Panc1 (cell line): ENCODE results near the gene CKAP5. TPM values are rescaled to one million over a fixed set of nuclear protein-coding genes. Genes with fewer than 3 reads are reported as not detected.

ENCODE experiments used
- ATAC-seq: fragments of 200-7000 bp; cut with Tn5 transposase; 2 replicates; pipeline ENCODE4 v1.9.1; 2020; ENCODE audit warnings: mild to moderate bottlenecking, moderate library complexity
- BruUV-seq: library from RNA; stranded (reverse); fragments of 400-500 nt; replicated peaks from 2 replicates; lab custom pipeline; 2021; lab: Mats Ljungman, UMichigan
- CTCF ChIA-PET: fragments of 300-600 bp; sonication (Branson Sonifier 250); formaldehyde crosslinking; loops from one replicate; lab custom pipeline; 2022; ENCODE audit warnings: antibody characterized with exemption; lab: Charles Lee
- POLR2A ChIA-PET: fragments of 300-600 bp; sonication (Branson Sonifier 250); formaldehyde crosslinking; loops from one replicate; lab custom pipeline; 2022; ENCODE audit warnings: antibody characterized with exemption; lab: Charles Lee
- DNase-seq: peaks from one replicate; pipeline ENCODE4 v3.0.0-alpha.2; 2010; ENCODE audit warnings: low read depth, low spot score
- H3K27ac ChIP-seq: 2 replicates; pipeline ENCODE4 v1.5.1; 2011; ENCODE audit warnings: mild to moderate bottlenecking, low read length, inconsistent platforms
- H3K27me3 ChIP-seq: fragments of 200-500 bp; sonication (Bioruptor generic); 2 replicates; pipeline ENCODE4 v1.6.0; 2014; ENCODE audit warnings: low read length, inconsistent platforms; ENCODE audit not compliant: control insufficient read depth, insufficient read depth
- H3K36me3 ChIP-seq: fragments of 200-500 bp; sonication (Bioruptor generic); 2 replicates; pipeline ENCODE4 v1.5.1; 2014; ENCODE audit warnings: inconsistent platforms, mild to moderate bottlenecking, low read length, moderate library complexity; ENCODE audit not compliant: control insufficient read depth, insufficient read depth
- H3K4me1 ChIP-seq: 2 replicates; pipeline ENCODE4 v1.5.1; 2011; ENCODE audit warnings: inconsistent platforms, mild to moderate bottlenecking, low read length, moderate library complexity; ENCODE audit not compliant: control insufficient read depth, insufficient read depth
- H3K4me3 ChIP-seq, 2 experiments: 2 replicates each; pipeline ENCODE4 v1.5.1; 2011 to 2012; ENCODE audit warnings: low read depth in 2 of 2, low read length in 2 of 2, mild to moderate bottlenecking in 2 of 2, inconsistent platforms in 1 of 2, moderate library complexity in 1 of 2
- H3K9me3 ChIP-seq: fragments of 200-500 bp; sonication (Bioruptor generic); 2 replicates; pipeline ENCODE4 v1.5.1; 2014; ENCODE audit warnings: low read depth, mild to moderate bottlenecking, inconsistent platforms, low read length, moderate library complexity; ENCODE audit not compliant: control insufficient read depth, insufficient read depth
- POLR2AphosphoS5 ChIP-seq: IDR thresholded peaks from 2 replicates; pipeline ENCODE4 v1.6.1; 2012; ENCODE audit warnings: mild to moderate bottlenecking, low read depth, low read length, moderate library complexity
- SIN3A ChIP-seq: IDR thresholded peaks from 2 replicates; pipeline ENCODE4 v1.6.1; 2012; ENCODE audit warnings: low read depth, mild to moderate bottlenecking, low read length, moderate library complexity, borderline replicate concordance; ENCODE audit not compliant: insufficient read depth
- TCF7L2 ChIP-seq: IDR thresholded peaks from 2 replicates; pipeline ENCODE4 v1.6.1; 2011; ENCODE audit warnings: mild to moderate bottlenecking, low read depth, low read length, inconsistent platforms
- in situ Hi-C: cut with HindIII; loops from 2 replicates; pipeline ENCODE4 v1.10.0; 2016; ENCODE audit warnings: low sequenced_read_pairs, low pct_unique_long_range_greater_than_20kb
- intact Hi-C: fragments of 100-400 bp; cut with micrococcal nuclease; formaldehyde crosslinking; loops from one replicate; pipeline ENCODE4 v1.10.0; 2022; ENCODE audit not compliant: unreplicated experiment
- total RNA-seq: library from RNA; stranded (reverse); gene quantifications from one replicate; pipeline ENCODE4 v1.2.1, GENCODE V29; 2021; ENCODE audit not compliant: unreplicated experiment
- TF ChIP-seq, protein P1 (sequence below): fragments of 450-650 bp; IDR thresholded peaks from 2 replicates; pipeline ENCODE4 v1.5.1; 2017; ENCODE audit warnings: mild to moderate bottlenecking
- TF ChIP-seq, protein P2 (sequence below), 2 experiments: IDR thresholded peaks; 2 replicates each; pipeline ENCODE4 v1.6.1; 2011 to 2012; ENCODE audit warnings: low read depth in 2 of 2, control low read depth in 1 of 2, low read length in 1 of 2, mild to moderate bottlenecking in 1 of 2, moderate library complexity in 1 of 2; ENCODE audit not compliant: insufficient read depth in 1 of 2

The CKAP5 gene
- total RNA-seq, 1 experiment from 2014 or later: 191 TPM

DNA sequence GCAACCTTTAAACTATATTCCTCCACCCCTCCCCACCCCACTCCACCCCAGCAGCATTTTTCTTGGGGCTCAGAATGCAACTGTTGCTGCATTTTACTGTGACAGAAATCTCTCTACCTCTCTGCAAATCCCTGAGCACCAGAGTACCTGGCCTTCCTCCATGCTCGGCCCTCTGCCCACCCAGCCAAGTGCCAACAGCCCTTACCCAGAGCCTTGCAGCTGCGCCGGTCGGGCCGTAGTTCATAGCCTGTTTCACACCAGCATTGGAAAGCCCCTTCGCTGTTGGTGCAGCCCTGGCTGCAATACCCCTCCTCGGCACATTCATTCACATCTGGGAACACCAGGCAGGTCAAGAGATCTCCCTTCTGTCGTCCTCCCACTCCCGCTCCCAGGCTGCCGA lies 48.9 kb upstream of the CKAP5 start:
- Histone ChIP-seq H3K27ac (no peak overlapping the region), H3K27me3 (no peaks in the 10 kb centered on the region), H3K36me3 (no peaks in the 10 kb centered on the region), H3K4me1 (no peaks in the 10 kb centered on the region), H3K4me3 (no peak overlapping the region), H3K9me3 (no peaks in the 10 kb centered on the region)
- POLR2A ChIA-PET: no interaction called here
- CTCF ChIA-PET: no interaction called here
- in situ Hi-C loops: no loop called here
- ATAC-seq (no peak), DNase-seq (no peak)
- TF ChIP-seq TCF7L2 (no peak), POLR2AphosphoS5 (no peak), SIN3A (no peak)
- TF ChIP-seq, protein P1, sequence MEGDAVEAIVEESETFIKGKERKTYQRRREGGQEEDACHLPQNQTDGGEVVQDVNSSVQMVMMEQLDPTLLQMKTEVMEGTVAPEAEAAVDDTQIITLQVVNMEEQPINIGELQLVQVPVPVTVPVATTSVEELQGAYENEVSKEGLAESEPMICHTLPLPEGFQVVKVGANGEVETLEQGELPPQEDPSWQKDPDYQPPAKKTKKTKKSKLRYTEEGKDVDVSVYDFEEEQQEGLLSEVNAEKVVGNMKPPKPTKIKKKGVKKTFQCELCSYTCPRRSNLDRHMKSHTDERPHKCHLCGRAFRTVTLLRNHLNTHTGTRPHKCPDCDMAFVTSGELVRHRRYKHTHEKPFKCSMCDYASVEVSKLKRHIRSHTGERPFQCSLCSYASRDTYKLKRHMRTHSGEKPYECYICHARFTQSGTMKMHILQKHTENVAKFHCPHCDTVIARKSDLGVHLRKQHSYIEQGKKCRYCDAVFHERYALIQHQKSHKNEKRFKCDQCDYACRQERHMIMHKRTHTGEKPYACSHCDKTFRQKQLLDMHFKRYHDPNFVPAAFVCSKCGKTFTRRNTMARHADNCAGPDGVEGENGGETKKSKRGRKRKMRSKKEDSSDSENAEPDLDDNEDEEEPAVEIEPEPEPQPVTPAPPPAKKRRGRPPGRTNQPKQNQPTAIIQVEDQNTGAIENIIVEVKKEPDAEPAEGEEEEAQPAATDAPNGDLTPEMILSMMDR: no peak
- TF ChIP-seq, protein P2, sequence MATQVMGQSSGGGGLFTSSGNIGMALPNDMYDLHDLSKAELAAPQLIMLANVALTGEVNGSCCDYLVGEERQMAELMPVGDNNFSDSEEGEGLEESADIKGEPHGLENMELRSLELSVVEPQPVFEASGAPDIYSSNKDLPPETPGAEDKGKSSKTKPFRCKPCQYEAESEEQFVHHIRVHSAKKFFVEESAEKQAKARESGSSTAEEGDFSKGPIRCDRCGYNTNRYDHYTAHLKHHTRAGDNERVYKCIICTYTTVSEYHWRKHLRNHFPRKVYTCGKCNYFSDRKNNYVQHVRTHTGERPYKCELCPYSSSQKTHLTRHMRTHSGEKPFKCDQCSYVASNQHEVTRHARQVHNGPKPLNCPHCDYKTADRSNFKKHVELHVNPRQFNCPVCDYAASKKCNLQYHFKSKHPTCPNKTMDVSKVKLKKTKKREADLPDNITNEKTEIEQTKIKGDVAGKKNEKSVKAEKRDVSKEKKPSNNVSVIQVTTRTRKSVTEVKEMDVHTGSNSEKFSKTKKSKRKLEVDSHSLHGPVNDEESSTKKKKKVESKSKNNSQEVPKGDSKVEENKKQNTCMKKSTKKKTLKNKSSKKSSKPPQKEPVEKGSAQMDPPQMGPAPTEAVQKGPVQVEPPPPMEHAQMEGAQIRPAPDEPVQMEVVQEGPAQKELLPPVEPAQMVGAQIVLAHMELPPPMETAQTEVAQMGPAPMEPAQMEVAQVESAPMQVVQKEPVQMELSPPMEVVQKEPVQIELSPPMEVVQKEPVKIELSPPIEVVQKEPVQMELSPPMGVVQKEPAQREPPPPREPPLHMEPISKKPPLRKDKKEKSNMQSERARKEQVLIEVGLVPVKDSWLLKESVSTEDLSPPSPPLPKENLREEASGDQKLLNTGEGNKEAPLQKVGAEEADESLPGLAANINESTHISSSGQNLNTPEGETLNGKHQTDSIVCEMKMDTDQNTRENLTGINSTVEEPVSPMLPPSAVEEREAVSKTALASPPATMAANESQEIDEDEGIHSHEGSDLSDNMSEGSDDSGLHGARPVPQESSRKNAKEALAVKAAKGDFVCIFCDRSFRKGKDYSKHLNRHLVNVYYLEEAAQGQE (IDR thresholded peaks at IDR 0.05; ENCODE audit: insufficient read depth in 1 of 2, low read depth in 2 of 2, low read length in 1 of 2): no peak
- no TSS peak for BruUV-seq
- intact Hi-C loops: no loop called here

DNA sequence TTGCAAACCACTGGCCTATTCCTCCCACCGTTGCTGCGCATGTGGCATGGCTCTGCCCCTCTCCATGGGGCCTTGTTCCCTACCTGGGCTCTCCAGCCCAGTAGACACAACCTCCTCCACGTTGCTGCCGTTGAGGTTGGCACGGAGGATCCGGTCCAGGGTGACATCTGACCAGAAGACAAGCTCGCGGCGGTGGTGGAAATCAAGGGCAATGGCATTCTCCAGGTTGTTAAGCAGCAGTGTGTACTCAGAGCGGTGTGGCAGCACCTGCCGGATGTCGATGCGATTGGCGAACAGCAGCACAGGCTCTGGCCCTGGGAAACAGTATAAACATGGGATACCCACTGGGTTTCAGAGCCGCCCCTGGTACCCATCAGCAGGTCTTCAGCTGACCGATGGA lies 48.4 kb upstream of the CKAP5 start:
- no peak for DNase-seq
- intact Hi-C loops: no loop called here
- no peaks in the 10 kb centered on the region for H3K9me3 ChIP-seq
- no peaks in the 10 kb centered on the region for H3K27me3 ChIP-seq
- ChIA-PET POLR2A (no interaction called here), CTCF (no interaction called here)
- H3K4me3 ChIP-seq: no peak overlapping the region
- BruUV-seq: no TSS peak
- no peaks in the 10 kb centered on the region for H3K36me3 ChIP-seq
- TF ChIP-seq, protein P1: no peak
- TF ChIP-seq TCF7L2 (no peak), SIN3A (no peak), POLR2AphosphoS5 (no peak)
- TF ChIP-seq, protein P2 (IDR thresholded peaks at IDR 0.05; ENCODE audit: insufficient read depth in 1 of 2, low read depth in 2 of 2, low read length in 1 of 2): no peak
- ATAC-seq: no peak
- in situ Hi-C loops: no loop called here
- no peaks in the 10 kb centered on the region for H3K4me1 ChIP-seq
- H3K27ac ChIP-seq: no peak overlapping the region
